ENCODE measurements around the gene CEP131.

Gene CEP131

GRCh38 chr17:81256616-81257015 is 33.9 kb upstream of the CEP131 start:
- H3K27ac Mint-ChIP-seq, result no peak overlapping the region
- H3K27me3 Mint-ChIP-seq, result no peaks in the 10 kb centered on the region
- no peak overlapping the region for H3K4me3 Mint-ChIP-seq
- no peaks in the 10 kb centered on the region for H3K9me3 Mint-ChIP-seq
- peaks cover 4% of the 10 kb centered on the region for H3K4me1 Mint-ChIP-seq (ENCODE audit: low read depth)
- H3K36me3 Mint-ChIP-seq (ENCODE audit: low read depth), result peaks cover 8% of the 10 kb centered on the region

DNA sequence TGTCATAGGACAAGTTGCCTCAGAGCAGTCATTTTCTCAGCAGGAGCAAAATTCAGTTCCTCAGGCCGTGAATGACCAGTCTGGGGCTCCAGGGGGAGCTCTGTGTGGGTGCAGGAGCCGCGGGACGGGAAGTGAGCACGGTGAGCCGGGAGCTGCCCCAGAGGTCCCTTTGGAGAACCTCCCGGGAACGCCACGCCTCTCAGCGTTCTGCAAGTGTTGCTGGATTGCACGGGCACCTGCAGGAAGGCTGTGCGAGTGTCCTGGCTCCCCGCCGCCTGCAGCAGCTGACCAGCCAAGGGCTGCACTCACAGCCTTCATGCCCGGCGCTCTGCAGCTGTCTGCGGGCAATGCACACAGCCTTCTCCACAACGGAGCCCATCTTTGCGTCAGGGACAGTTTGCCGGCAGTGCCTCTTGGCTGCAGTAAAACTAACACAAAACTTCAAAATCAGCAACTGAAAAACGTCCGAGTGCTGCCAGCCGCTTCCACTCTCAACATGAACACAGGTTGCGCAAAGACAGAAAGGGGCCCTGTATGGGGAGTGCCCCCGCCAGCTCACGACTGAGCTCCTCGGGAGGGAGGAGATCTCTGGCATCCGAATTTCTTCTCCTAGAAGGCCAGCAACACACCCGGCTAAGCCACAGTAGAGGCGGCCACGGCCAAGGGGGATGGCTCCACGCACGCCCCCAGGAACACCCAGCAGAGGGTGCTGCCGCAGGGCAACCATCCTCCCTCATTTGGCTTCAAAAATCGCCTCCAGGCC is 32.4 kb upstream of the CEP131 start:
- no peaks in the 10 kb centered on the region for H3K27me3 Mint-ChIP-seq

GRCh38 chr17:81253358-81254131 is 30.8 kb upstream of the CEP131 start:
- Mint-ChIP-seq H3K36me3 (ENCODE audit: low read depth) (peaks cover 12% of the 10 kb centered on the region), H3K9me3 (no peaks in the 10 kb centered on the region), H3K4me1 (ENCODE audit: low read depth) (peaks cover 4% of the 10 kb centered on the region), H3K4me3 (no peak overlapping the region), H3K27me3 (no peaks in the 10 kb centered on the region), H3K27ac (no peak overlapping the region)

More for the DNA sequence above, 32.4 kb upstream of the CEP131 start:
- H3K4me3 Mint-ChIP-seq, result no peak overlapping the region
- peaks cover 8% of the 10 kb centered on the region for H3K36me3 Mint-ChIP-seq (ENCODE audit: low read depth)
- no peaks in the 10 kb centered on the region for H3K9me3 Mint-ChIP-seq
- no peak overlapping the region for H3K27ac Mint-ChIP-seq
- peaks cover 4% of the 10 kb centered on the region for H3K4me1 Mint-ChIP-seq (ENCODE audit: low read depth)

DNA sequence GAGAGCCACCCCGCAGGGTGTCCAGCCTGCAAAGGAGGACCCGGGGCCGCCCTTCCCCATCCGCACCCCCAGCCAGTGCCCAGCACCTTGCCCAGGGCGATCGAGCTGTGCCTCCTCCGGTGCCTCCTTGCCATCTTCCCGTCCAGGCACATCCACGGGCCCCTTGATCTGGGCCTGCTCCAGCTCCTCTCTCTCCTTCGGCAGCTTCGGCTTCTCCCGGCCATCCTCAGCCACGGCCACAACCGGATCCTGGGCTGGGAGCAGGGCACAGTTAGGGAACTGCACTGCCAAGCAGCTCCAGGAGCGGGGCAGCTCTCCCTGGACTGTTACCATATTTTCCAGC is 30.2 kb upstream of the CEP131 start:
- Mint-ChIP-seq H3K9me3 (no peaks in the 10 kb centered on the region), H3K4me1 (ENCODE audit: low read depth) (peaks cover 4% of the 10 kb centered on the region), H3K4me3 (no peak overlapping the region), H3K27me3 (no peaks in the 10 kb centered on the region), H3K27ac (no peak overlapping the region), H3K36me3 (ENCODE audit: low read depth) (peaks cover 12% of the 10 kb centered on the region)

GRCh38 chr17:81252326-81252986 is 29.7 kb upstream of the CEP131 start:
- no peaks in the 10 kb centered on the region for H3K27me3 Mint-ChIP-seq
- no peak overlapping the region for H3K4me3 Mint-ChIP-seq
- H3K9me3 Mint-ChIP-seq, result no peaks in the 10 kb centered on the region
- peaks cover 4% of the 10 kb centered on the region for H3K4me1 Mint-ChIP-seq (ENCODE audit: low read depth)
- peaks cover 12% of the 10 kb centered on the region for H3K36me3 Mint-ChIP-seq (ENCODE audit: low read depth)
- peak overlapping the region; percentile 40 for H3K27ac Mint-ChIP-seq

DNA sequence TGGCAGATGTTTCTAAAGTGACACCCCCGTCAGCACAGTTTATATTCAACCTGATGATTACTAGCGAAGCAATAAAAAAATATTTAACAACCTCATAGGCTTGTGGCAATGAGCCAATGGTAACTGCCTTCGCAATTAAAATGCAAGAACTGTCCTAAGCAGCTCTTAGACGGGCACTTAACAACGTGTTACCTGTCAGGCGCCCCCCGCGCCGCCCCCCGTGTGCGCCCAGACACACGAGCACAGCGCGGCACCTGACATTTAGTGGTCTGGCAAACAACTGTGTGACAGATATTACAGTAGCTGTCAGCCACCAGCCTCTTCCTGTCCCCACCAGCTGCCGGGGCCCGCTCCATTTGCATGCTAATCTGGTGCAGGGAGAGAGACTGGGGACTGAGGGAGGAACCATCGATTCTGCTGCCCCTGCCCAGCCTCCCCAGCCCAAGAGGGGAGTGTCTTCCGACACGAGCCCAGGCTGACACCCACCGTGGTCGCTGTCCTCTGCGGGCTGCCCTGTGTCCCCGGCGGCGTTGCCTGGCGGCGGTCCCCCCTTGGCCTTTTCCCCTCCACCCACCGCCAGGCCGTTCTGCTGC is 29.0 kb upstream of the CEP131 start:
- no peaks in the 10 kb centered on the region for H3K27me3 Mint-ChIP-seq
- peaks cover 4% of the 10 kb centered on the region for H3K4me1 Mint-ChIP-seq (ENCODE audit: low read depth)
- H3K9me3 Mint-ChIP-seq, result no peaks in the 10 kb centered on the region
- H3K27ac Mint-ChIP-seq, result no peak overlapping the region
- H3K4me3 Mint-ChIP-seq, result no peak overlapping the region
- H3K36me3 Mint-ChIP-seq (ENCODE audit: low read depth), result peaks cover 12% of the 10 kb centered on the region

DNA sequence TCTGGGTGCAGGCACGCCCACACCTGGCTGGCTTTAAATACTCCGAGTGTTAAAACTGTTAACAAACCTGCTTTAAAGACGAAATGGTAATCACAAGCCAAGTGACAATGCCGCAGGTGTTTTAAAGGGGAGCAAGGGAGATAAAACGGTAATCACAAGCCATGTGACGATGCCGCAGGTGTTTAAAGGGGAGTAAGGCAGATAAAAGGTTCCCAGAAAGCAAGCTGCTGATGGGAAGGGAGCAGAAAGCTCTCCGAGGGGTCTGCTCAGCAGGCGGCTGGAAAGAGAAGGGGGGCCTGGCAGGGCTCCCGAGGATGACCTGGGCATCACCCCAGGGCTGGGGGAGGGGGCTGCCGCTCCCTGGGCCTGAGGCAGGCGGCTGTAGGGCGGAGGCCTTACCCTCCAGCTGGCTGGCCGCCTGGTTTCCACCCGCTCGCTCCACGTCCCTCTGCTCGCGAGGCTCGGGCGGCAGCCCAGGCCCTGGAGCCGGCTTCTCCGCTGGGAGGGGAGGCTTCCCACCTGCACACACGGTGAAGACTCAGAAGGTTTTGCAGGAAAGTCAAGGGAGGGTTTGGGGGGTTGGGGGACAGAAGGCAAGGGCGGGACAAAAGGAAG is 28.4 kb upstream of the CEP131 start:
- H3K4me3 Mint-ChIP-seq, result no peak overlapping the region
- no peak overlapping the region for H3K27ac Mint-ChIP-seq
- H3K36me3 Mint-ChIP-seq (ENCODE audit: low read depth), result peaks cover 12% of the 10 kb centered on the region
- no peaks in the 10 kb centered on the region for H3K27me3 Mint-ChIP-seq
- H3K4me1 Mint-ChIP-seq (ENCODE audit: low read depth), result peaks cover 4% of the 10 kb centered on the region
- H3K9me3 Mint-ChIP-seq, result no peaks in the 10 kb centered on the region

GRCh38 chr17:81250286-81251093 is 27.7 kb upstream of the CEP131 start:
- H3K4me1 Mint-ChIP-seq (ENCODE audit: low read depth), result peaks cover 4% of the 10 kb centered on the region
- H3K9me3 Mint-ChIP-seq, result no peaks in the 10 kb centered on the region
- H3K27ac Mint-ChIP-seq, result no peak overlapping the region
- H3K27me3 Mint-ChIP-seq, result no peaks in the 10 kb centered on the region
- no peak overlapping the region for H3K4me3 Mint-ChIP-seq
- peaks cover 12% of the 10 kb centered on the region for H3K36me3 Mint-ChIP-seq (ENCODE audit: low read depth)

GRCh38 chr17:81249223-81250040 is 26.7 kb upstream of the CEP131 start:
- Mint-ChIP-seq H3K4me3 (no peak overlapping the region), H3K27me3 (no peaks in the 10 kb centered on the region), H3K36me3 (ENCODE audit: low read depth) (peaks cover 12% of the 10 kb centered on the region), H3K9me3 (no peaks in the 10 kb centered on the region), H3K4me1 (ENCODE audit: low read depth) (peaks cover 7% of the 10 kb centered on the region), H3K27ac (no peak overlapping the region)

- H3K27me3 Mint-ChIP-seq, result no peaks in the 10 kb centered on the region
- H3K36me3 Mint-ChIP-seq (ENCODE audit: low read depth), result peaks cover 12% of the 10 kb centered on the region
- no peak overlapping the region for H3K27ac Mint-ChIP-seq
- no peaks in the 10 kb centered on the region for H3K9me3 Mint-ChIP-seq
- no peak overlapping the region for H3K4me3 Mint-ChIP-seq
- peaks cover 7% of the 10 kb centered on the region for H3K4me1 Mint-ChIP-seq (ENCODE audit: low read depth)
These were observed 25.9 kb upstream of the CEP131 start for GRCh38 chr17:81248649-81249048.

DNA sequence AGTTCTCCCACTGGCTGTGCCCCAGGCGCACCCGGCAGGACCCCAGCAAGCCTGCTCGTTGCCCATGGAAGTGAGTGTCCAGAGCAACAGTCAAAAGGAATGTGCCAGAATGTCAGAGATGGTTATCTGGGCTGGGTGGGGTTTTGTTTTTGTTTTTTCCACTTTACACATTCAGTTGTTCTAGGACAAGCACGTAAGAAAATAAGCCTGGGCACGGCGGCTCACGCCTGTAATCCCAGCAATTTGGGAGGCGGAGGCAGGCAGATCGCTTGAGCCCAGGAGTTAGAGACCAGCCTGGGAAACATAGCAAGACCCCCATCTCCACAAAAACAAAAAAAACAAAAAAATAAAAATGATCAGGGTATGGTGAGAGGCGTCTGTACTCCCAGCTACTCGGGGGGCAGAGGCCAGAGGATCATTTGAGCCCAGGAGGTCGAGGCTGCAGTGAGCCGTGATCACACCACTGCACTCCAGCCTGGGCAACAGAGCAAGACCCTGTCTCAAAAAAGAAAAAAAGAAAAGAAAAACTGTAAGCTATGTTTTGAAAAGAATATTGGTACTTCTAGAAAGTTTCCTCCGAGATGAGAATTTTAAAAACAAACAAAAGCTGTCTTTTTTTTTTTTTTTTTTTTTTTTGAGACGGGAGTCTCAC is 24.7 kb upstream of the CEP131 start:
- peaks cover 6% of the 10 kb centered on the region for H3K36me3 Mint-ChIP-seq (ENCODE audit: low read depth)
- no peaks in the 10 kb centered on the region for H3K9me3 Mint-ChIP-seq
- no peak overlapping the region for H3K27ac Mint-ChIP-seq
- H3K4me1 Mint-ChIP-seq (ENCODE audit: low read depth), result peaks cover 3% of the 10 kb centered on the region
- H3K27me3 Mint-ChIP-seq, result no peaks in the 10 kb centered on the region
- H3K4me3 Mint-ChIP-seq, result no peak overlapping the region

GRCh38 chr17:81246679-81247338 is 24.0 kb upstream of the CEP131 start:
- peaks cover 9% of the 10 kb centered on the region for H3K4me1 Mint-ChIP-seq (ENCODE audit: low read depth)
- H3K9me3 Mint-ChIP-seq, result no peaks in the 10 kb centered on the region
- no peaks in the 10 kb centered on the region for H3K27me3 Mint-ChIP-seq
- H3K4me3 Mint-ChIP-seq, result no peak overlapping the region
- peaks cover 4% of the 10 kb centered on the region for H3K36me3 Mint-ChIP-seq (ENCODE audit: low read depth)
- no peak overlapping the region for H3K27ac Mint-ChIP-seq

GRCh38 chr17:81246343-81246670 is 23.5 kb upstream of the CEP131 start:
- Mint-ChIP-seq H3K4me3 (no peak overlapping the region), H3K27me3 (no peaks in the 10 kb centered on the region), H3K27ac (no peak overlapping the region), H3K36me3 (ENCODE audit: low read depth) (peaks cover 5% of the 10 kb centered on the region), H3K4me1 (ENCODE audit: low read depth) (peaks cover 13% of the 10 kb centered on the region), H3K9me3 (no peaks in the 10 kb centered on the region)

All from stimulated activated naive CD8-positive, alpha-beta T cell treated with anti-CD3 and anti-CD28 coated beads, Interleukin-15, Interleukin-2, amounts not matched to agents 100 ng/mL and 50 ng/mL, for 24 hours (primary cell).